Measurements from ENCODE around the gene RSBN1L. TPM values are rescaled to one million over a fixed set of nuclear protein-coding genes. Genes with fewer than 3 reads are reported as not detected.

Gene RSBN1L
- polyA plus RNA-seq, 1 of the 3 experiments (the other 2 are of a cell fraction) = 6.5 TPM

DNA sequence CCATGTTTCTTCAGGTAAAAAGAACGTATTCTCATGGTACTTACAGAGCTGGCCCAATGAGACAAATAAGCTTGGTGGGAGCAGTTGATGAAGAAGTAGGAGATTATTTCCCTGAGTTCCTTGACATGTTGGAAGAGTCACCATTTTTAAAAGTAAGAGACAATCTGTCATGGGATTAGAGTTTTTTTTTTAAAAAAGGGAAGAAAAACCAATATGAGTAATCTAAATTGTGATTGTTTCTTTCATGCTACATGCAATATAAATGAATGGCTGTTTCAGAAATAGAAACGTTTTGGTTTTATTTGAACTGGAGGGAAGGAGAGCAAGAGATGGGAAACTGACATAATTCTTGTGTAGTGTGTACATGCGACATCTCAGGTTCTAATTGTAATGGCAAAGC, 69.2 kb downstream of the RSBN1L start:
- Histone ChIP-seq H3K9me3 (no peaks in the 10 kb centered on the region), H3K4me3 (ENCODE audit: low read depth in 2 of 2, low read length in 1 of 2) (no peak overlapping the region), H3K9me2 (no peaks in the 10 kb centered on the region), H3K9ac (no peak overlapping the region), H3F3A (replicated peaks; ENCODE audit: insufficient read depth) (no peaks in the 10 kb centered on the region), H4K20me1 (ENCODE audit: insufficient read depth) (no peaks in the 10 kb centered on the region), H3K4me2 (no peak overlapping the region), H2AFZ (ENCODE audit: low read depth) (no peak overlapping the region), H3K27me3 (ENCODE audit: insufficient read depth) (no peaks in the 10 kb centered on the region), H3K79me2 (ENCODE audit: insufficient read depth) (peaks cover 45% of the 10 kb centered on the region), H3K4me1 (ENCODE audit: control insufficient read depth in 1 of 2, insufficient read depth in 2 of 2, low read depth in 1 of 2, low read length in 1 of 2) (no peaks in the 10 kb centered on the region), H3K36me3 (replicated peaks in 1 of 2; ENCODE audit: control insufficient read depth in 1 of 2, insufficient read depth in 2 of 2, low read length in 1 of 2) (peaks cover 8 to 24% of the 10 kb centered on the region in 2 experiments), H3K27ac (ENCODE audit: low read depth in 2 of 2, low read length in 1 of 2) (no peak overlapping the region)
- no peak for DNase-seq
- TF ChIP-seq FOXM1 (IDR thresholded peaks at IDR 0.05; ENCODE audit: low read depth) (no peak), JUND (IDR thresholded peaks at IDR 0.05) (no peak), EP300 (IDR thresholded peaks at IDR 0.05; ENCODE audit: borderline replicate concordance in 1 of 2, low read depth in 1 of 2, low read length in 1 of 2) (no peak), GABPA (IDR thresholded peaks at IDR 0.05; ENCODE audit: low read depth) (no peak), EZH2phosphoT487 (IDR thresholded peaks at IDR 0.05; ENCODE audit: borderline replicate concordance, low read depth) (no peak), RFX5 (IDR thresholded peaks at IDR 0.05; ENCODE audit: low read length) (no peak), YY1 (IDR thresholded peaks at IDR 0.05; ENCODE audit: low read depth) (no peak), RCOR1 (IDR thresholded peaks at IDR 0.05; ENCODE audit: low read length) (no peak), POLR2AphosphoS5 (IDR thresholded peaks at IDR 0.05; ENCODE audit: low read depth, low read length) (no peak), SIN3A (IDR thresholded peaks at IDR 0.05; ENCODE audit: borderline replicate concordance, low read depth, low read length) (no peak), NRF1 (IDR thresholded peaks at IDR 0.05; ENCODE audit: low read depth, low read length) (no peak)
- CTCF ChIA-PET = interaction anchor here (0.6 to 3.7 kb wide), 5 partner anchors 20 to 115 kb away, joined by 3 to 25 read pairs (median 4); no protein-coding TSS in a partner anchor
- POLR2A ChIA-PET = no interaction called here
- WGBS (ENCODE audit: low lambda C conversion rate) = 83% methylated on average over 3 of the region's 3 CpGs

- DNase-seq = no peak
- Histone ChIP-seq H3K27ac (ENCODE audit: low read depth in 2 of 2, low read length in 1 of 2) (no peak overlapping the region), H3K9me3 (no peaks in the 10 kb centered on the region), H3K4me3 (ENCODE audit: low read depth in 2 of 2, low read length in 1 of 2) (no peak overlapping the region), H3K9me2 (no peaks in the 10 kb centered on the region), H3K79me2 (ENCODE audit: insufficient read depth) (peaks cover 39% of the 10 kb centered on the region), H3K4me2 (no peak overlapping the region), H3K36me3 (replicated peaks in 1 of 2; ENCODE audit: control insufficient read depth in 1 of 2, insufficient read depth in 2 of 2, low read length in 1 of 2) (peaks cover 8 to 24% of the 10 kb centered on the region in 2 experiments), H3K9ac (no peak overlapping the region), H2AFZ (ENCODE audit: low read depth) (no peak overlapping the region), H3K4me1 (ENCODE audit: control insufficient read depth in 1 of 2, insufficient read depth in 2 of 2, low read depth in 1 of 2, low read length in 1 of 2) (no peaks in the 10 kb centered on the region), H3K27me3 (ENCODE audit: insufficient read depth) (no peaks in the 10 kb centered on the region), H4K20me1 (ENCODE audit: insufficient read depth) (no peaks in the 10 kb centered on the region), H3F3A (replicated peaks; ENCODE audit: insufficient read depth) (no peaks in the 10 kb centered on the region)
- ChIA-PET CTCF (interaction anchor here (0.6 to 3.7 kb wide), 7 partner anchors 17 to 116 kb away, joined by 3 to 25 read pairs (median 4); no protein-coding TSS in a partner anchor), POLR2A (no interaction called here)
- 94% methylated on average over 4 of the region's 4 CpGs for WGBS (ENCODE audit: low lambda C conversion rate)
- TF ChIP-seq GATA2 (CRISPR knock-in tag; IDR thresholded peaks at IDR 0.05) (no peak), ELF1 (IDR thresholded peaks at IDR 0.05) (no peak), CHD2 (IDR thresholded peaks at IDR 0.05; ENCODE audit: low read length, partially characterized antibody) (no peak), MEF2A (IDR thresholded peaks at IDR 0.05; ENCODE audit: borderline replicate concordance, low read depth) (no peak), TAF1 (IDR thresholded peaks at IDR 0.05; ENCODE audit: borderline replicate concordance, low read depth, low read length) (no peak), FOXJ3 (CRISPR knock-in tag; IDR thresholded peaks at IDR 0.05) (no peak), USF2 (IDR thresholded peaks at IDR 0.05; ENCODE audit: borderline replicate concordance, low read depth, low read length) (no peak), YY1 (IDR thresholded peaks at IDR 0.05; ENCODE audit: low read depth) (no peak), MAX (IDR thresholded peaks at IDR 0.05; ENCODE audit: low read depth) (no peak), TEAD4 (IDR thresholded peaks at IDR 0.05; ENCODE audit: borderline replicate concordance, insufficient read depth) (no peak), RAD21 (IDR thresholded peaks at IDR 0.05; ENCODE audit: low read length) (no peak), FOXM1 (IDR thresholded peaks at IDR 0.05; ENCODE audit: low read depth) (no peak), RXRA (IDR thresholded peaks at IDR 0.05; ENCODE audit: borderline replicate concordance, low read depth) (no peak), ZBTB33 (IDR thresholded peaks at IDR 0.05; ENCODE audit: borderline replicate concordance, low read depth) (no peak)
Measured at GRCh38 chr7:77765906-77766800, 69.9 kb downstream of the RSBN1L start.
